Ovary (tissue), 3 donors: ENCODE data around the gene AUTS2.

Experiments
- CTCF ChIP-seq, 3 donors: fragments of 450-650 bp in 2 of 3; fragments of 200-600 bp in 1 of 3; IDR thresholded peaks; one replicate each; pipeline versions ENCODE4 v1.5.1 to v1.8.0; 2016 to 2022; ENCODE audit warnings: antibody characterized with exemption in 3 of 3, mild to moderate bottlenecking in 1 of 3
- EP300 ChIP-seq: sonication (generic); formaldehyde crosslinking; IDR thresholded peaks from one replicate; pipeline ENCODE4 v1.6.1; 2017; ENCODE audit warnings: antibody characterized with exemption
- POLR2A ChIP-seq: fragments of 450-650 bp; IDR thresholded peaks from one replicate; pipeline ENCODE4 v1.6.1; 2017; ENCODE audit warnings: antibody characterized with exemption, mild to moderate bottlenecking, moderate library complexity
- donor health status: DM: no; HTN: no; CAD: no.

- no peak for TF ChIP-seq CTCF (IDR thresholded peaks at IDR 0.05)
- TF ChIP-seq POLR2A, result no peak
- no peak for TF ChIP-seq EP300
Observed at GRCh38 chr7:70346844-70347462, 748.7 kb downstream of the AUTS2 start.
